SK-N-MC (cell line): ENCODE measurements around the gene NXN.

Experiments
- EZH2 ChIP-seq: fragments of 200-600 bp; sonication (generic); IDR thresholded peaks from one replicate; pipeline ENCODE4 v1.6.1; 2017; ENCODE audit warnings: antibody characterized with exemption
- POLR2AphosphoS5 ChIP-seq: IDR thresholded peaks from 2 replicates; pipeline ENCODE4 v1.6.1; 2012; ENCODE audit warnings: mild to moderate bottlenecking, low read depth, low read length, borderline replicate concordance

DNA sequence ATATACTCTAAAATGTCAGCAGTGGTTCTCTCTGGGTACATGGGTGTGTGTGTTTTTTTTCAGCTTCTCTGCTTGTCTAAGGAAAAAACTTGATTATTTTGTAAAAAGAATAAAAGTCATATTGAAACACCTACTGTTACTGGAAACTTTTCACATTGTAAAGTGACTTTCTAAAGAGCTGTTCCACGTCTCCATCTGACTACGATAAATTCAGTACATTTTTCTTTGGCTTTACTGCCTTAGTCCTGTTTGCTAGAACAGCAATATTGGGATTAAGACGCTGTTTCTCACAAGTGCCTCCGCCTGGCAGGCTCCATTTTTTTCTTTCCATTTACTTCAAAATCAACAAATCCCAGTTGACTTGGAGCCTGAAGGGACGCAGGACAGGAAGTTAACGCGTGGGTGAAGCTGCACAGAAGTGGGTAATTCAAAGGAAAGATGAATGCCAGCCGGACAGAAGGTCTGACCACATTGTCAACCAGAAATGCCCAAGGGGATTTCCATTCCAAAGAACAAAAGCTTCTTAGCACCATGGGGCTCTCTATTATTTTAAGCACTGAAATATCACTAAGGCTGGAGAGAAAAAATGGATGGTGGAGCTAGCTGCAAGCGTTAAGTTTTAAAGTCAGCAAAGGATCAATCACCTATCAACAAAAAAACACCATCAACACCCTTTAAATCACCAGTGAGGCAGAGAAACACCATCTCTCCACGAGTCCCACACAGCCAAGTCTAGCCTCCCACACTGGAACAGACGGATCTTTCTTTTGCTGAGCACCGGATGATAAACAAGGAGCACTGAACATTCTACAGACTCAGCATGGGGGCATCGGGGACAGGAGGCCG lies 205.9 kb downstream of the NXN start:
- TF ChIP-seq EZH2 (no peak), POLR2AphosphoS5 (no peak)
